Upper lobe of left lung (tissue), 6 donors: Measurements from ENCODE around the gene NUDT5. TPM values are rescaled to one million over a fixed set of nuclear protein-coding genes. Genes with fewer than 3 reads are reported as not detected.
A peak's percentile ranks its signal among the peaks of the same experiment; 100 is the strongest.

Source experiments
- ATAC-seq, 2 donors: fragments of 200-7000 bp; cut with Tn5 transposase; one replicate each; pipeline ENCODE4 v1.9.1; 2022; ENCODE audit warnings: mild to moderate bottlenecking in 2 of 2, moderate library complexity in 2 of 2; ENCODE audit not compliant: low FRiP score in 2 of 2
- DNase-seq, 2 donors: peaks; one replicate each; pipeline ENCODE4 v3.0.0-alpha.2; 2019 to 2020
- H3K27ac ChIP-seq, 4 donors: fragments of 200-600 bp; sonication (generic); one replicate each; pipeline ENCODE4 v1.5.1; 2016 to 2019
- H3K27me3 ChIP-seq, 4 donors: fragments of 200-600 bp; sonication (generic); one replicate each; pipeline ENCODE4 v1.5.1; 2017 to 2019
- H3K36me3 ChIP-seq, 4 donors: fragments of 200-600 bp; sonication (generic); one replicate each; pipeline ENCODE4 v1.5.1; 2016 to 2019
- H3K4me1 ChIP-seq, 4 donors: fragments of 200-600 bp; sonication (generic); one replicate each; pipeline ENCODE4 v1.5.1; 2018 to 2019
- H3K4me3 ChIP-seq, 4 donors: fragments of 200-600 bp; sonication (generic); one replicate each; pipeline ENCODE4 v1.5.1; 2017 to 2019; ENCODE audit warnings: mild to moderate bottlenecking in 2 of 4, moderate library complexity in 1 of 4
- H3K9me3 ChIP-seq, 4 donors: fragments of 200-600 bp; sonication (generic); one replicate each; pipeline ENCODE4 v1.5.1; 2018 to 2019
- EP300 ChIP-seq, 4 donors: sonication (generic); formaldehyde crosslinking; IDR thresholded peaks; one replicate each; pipeline ENCODE4 v1.5.1; 2017; ENCODE audit warnings: antibody characterized with exemption in 4 of 4, control low read depth in 2 of 4
- POLR2A ChIP-seq, 4 donors: fragments of 450-650 bp; IDR thresholded peaks; one replicate each; pipeline ENCODE4 v1.5.1; 2016 to 2017; ENCODE audit warnings: antibody characterized with exemption in 4 of 4, mild to moderate bottlenecking in 2 of 4
- POLR2AphosphoS5 ChIP-seq, 2 donors: sonication (generic); formaldehyde crosslinking; IDR thresholded peaks; one replicate each; pipeline ENCODE4 v1.5.1; 2017; ENCODE audit warnings: antibody characterized with exemption in 2 of 2
- WGBS, 2 donors: methylation state at CpG; one replicate each; pipeline ENCODE4 v1.1.5; 2017 to 2018; 5-methylcytosine and 5-hydroxymethylcytosine counted together
- total RNA-seq, 6 donors: library from RNA; depleted of rRNA in 4 of 6; stranded (reverse); fragments of >200 nt in 4 of 6; gene quantifications; one replicate each; pipeline versions ENCODE4 v1.1.0 to v1.2.1, GENCODE V29; 2016 to 2021
- TF ChIP-seq, protein P1 (sequence below), 6 experiments: fragments of 450-650 bp in 4 of 6; fragments of 200-600 bp in 2 of 6; sonication (generic) in 2 of 6; IDR thresholded peaks; one replicate each; pipeline ENCODE4 v1.5.1; 2016 to 2019; ENCODE audit warnings: antibody characterized with exemption in 6 of 6
- donor health status: DM: no; HTN: no; CAD: no; lungs with moderate emphysema.
- donor health status: DM: no; HTN: yes; CAD: no; lungs with severe emphysema.

The NUDT5 gene
- total RNA-seq, 6 donors from 2014 or later = 13.5 to 50.4 (median 45.4) TPM

DNA sequence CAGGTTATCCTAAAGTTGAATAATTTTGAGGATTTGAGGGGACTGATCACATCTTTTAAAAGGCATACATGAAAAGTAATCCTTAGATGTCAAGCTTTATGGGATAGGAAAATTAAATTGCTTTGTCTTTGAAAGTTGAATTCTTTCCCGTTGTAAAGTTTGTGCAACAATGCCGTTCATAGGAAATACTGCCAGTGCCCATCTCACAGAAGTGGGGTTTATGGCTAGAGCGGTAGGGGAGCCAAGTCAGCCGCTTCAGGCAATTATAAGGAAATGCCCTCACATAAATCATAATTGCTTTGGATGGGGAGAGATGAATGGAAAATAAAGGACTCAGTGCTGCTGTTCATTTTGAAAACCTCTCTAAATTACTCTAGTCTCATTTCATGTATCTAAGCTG lies 18.4 kb upstream of the NUDT5 start:
- Histone ChIP-seq H3K27ac (peak overlapping the region in 1 of 4 donors; percentile 59), H3K9me3 (no peaks in the 10 kb centered on the region), H3K4me1 (peaks cover 0 to 10% (median 5%) of the 10 kb centered on the region in 4 donors), H3K36me3 (peaks cover 5 to 67% (median 38%) of the 10 kb centered on the region in 4 donors), H3K27me3 (no peaks in the 10 kb centered on the region), H3K4me3 (no peak overlapping the region)
- 60 to 81% methylated on average over 4 of the region's 4 CpGs for WGBS, 2 donors
- no peak for ATAC-seq
- DNase-seq = no peak
- TF ChIP-seq EP300 (IDR thresholded peaks at IDR 0.05) (no peak), POLR2AphosphoS5 (IDR thresholded peaks at IDR 0.05) (no peak), POLR2A (IDR thresholded peaks at IDR 0.05) (no peak)
- TF ChIP-seq, protein P1, sequence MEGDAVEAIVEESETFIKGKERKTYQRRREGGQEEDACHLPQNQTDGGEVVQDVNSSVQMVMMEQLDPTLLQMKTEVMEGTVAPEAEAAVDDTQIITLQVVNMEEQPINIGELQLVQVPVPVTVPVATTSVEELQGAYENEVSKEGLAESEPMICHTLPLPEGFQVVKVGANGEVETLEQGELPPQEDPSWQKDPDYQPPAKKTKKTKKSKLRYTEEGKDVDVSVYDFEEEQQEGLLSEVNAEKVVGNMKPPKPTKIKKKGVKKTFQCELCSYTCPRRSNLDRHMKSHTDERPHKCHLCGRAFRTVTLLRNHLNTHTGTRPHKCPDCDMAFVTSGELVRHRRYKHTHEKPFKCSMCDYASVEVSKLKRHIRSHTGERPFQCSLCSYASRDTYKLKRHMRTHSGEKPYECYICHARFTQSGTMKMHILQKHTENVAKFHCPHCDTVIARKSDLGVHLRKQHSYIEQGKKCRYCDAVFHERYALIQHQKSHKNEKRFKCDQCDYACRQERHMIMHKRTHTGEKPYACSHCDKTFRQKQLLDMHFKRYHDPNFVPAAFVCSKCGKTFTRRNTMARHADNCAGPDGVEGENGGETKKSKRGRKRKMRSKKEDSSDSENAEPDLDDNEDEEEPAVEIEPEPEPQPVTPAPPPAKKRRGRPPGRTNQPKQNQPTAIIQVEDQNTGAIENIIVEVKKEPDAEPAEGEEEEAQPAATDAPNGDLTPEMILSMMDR (IDR thresholded peaks at IDR 0.05) = no peak

DNA sequence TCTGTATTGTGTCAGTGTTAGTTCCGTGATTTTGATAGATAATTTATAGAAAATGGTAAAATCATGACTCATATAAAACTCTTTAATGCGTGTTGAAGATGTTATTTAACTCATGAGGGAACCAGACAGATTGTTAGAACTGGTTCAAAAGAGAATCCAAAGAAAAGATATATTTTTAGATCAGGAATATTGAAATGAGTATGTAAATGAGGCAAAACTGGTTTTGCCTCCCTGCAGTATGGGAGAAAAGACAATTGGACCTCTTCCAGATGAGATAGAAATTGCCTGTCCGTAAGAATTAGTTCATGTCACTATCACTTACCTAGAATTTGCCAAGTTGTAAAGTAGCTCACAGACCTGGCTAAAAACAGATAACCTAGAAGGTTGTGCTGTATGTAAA lies 17.9 kb upstream of the NUDT5 start:
- no peak for DNase-seq
- Histone ChIP-seq H3K9me3 (no peaks in the 10 kb centered on the region), H3K27me3 (no peaks in the 10 kb centered on the region), H3K4me1 (peaks cover 0 to 10% (median 5%) of the 10 kb centered on the region in 4 donors), H3K36me3 (peaks cover 5 to 63% (median 37%) of the 10 kb centered on the region in 4 donors), H3K27ac (no peak overlapping the region), H3K4me3 (no peak overlapping the region)
- 78 to 86% methylated on average over 3 of the region's 3 CpGs for WGBS, 2 donors
- TF ChIP-seq EP300 (IDR thresholded peaks at IDR 0.05) = no peak
- no peak for ATAC-seq

GRCh38 chr10:12212454-12212853 lies 16.8 kb upstream of the NUDT5 start:
- TF ChIP-seq, protein P1 (IDR thresholded peaks at IDR 0.05) = no peak
- no peak for TF ChIP-seq POLR2A (IDR thresholded peaks at IDR 0.05)
- no peak for TF ChIP-seq POLR2AphosphoS5 (IDR thresholded peaks at IDR 0.05)
- TF ChIP-seq EP300 (IDR thresholded peaks at IDR 0.05) = no peak
- peaks cover 5 to 59% (median 36%) of the 10 kb centered on the region in 4 donors for H3K36me3 ChIP-seq

DNA sequence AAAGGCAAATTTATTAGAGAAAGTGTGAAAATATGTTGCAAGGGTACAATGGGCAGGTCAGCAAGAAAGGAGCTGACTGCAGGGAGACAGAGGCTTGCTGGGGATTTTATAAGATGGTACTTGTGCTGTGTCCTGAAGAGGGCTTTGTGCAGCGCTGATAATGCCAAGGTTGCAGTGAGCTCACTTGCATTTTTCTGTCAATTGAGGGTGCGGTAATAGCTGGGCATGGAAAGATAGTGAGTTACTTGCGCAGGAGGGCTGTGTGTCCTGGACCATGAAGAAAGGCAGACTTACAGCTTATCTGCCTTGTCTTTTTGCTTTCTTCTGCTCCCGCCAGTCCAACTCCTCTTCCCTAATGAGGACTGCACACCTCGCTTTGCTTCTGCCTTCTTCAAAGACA lies 12.8 kb upstream of the NUDT5 start:
- WGBS, 2 donors = 96 to 97% methylated on average over 5 of the region's 5 CpGs

More at GRCh38 chr10:12212454-12212853, 16.8 kb upstream of the NUDT5 start:
- Histone ChIP-seq H3K4me1 (peaks cover 0 to 10% (median 5%) of the 10 kb centered on the region in 4 donors), H3K9me3 (no peaks in the 10 kb centered on the region), H3K4me3 (no peak overlapping the region), H3K27me3 (no peaks in the 10 kb centered on the region), H3K27ac (no peak overlapping the region)
- DNase-seq (no peak), ATAC-seq (no peak)
- WGBS, 2 donors = 91 to 92% methylated on average over 3 of the region's 3 CpGs

GRCh38 chr10:12207114-12207513 lies 11.4 kb upstream of the NUDT5 start:
- H3K4me3 ChIP-seq = no peak overlapping the region
- DNase-seq (no peak), ATAC-seq (no peak)
- H3K27me3 ChIP-seq = no peaks in the 10 kb centered on the region
- TF ChIP-seq POLR2AphosphoS5 (IDR thresholded peaks at IDR 0.05) (no peak), POLR2A (IDR thresholded peaks at IDR 0.05) (no peak), EP300 (IDR thresholded peaks at IDR 0.05) (no peak)
- TF ChIP-seq, protein P1 (IDR thresholded peaks at IDR 0.05) = no peak
- H3K4me1 ChIP-seq = no peaks in the 10 kb centered on the region
- H3K36me3 ChIP-seq = peaks cover 5 to 63% (median 34%) of the 10 kb centered on the region in 4 donors
- H3K27ac ChIP-seq = no peak overlapping the region
- no peaks in the 10 kb centered on the region for H3K9me3 ChIP-seq
- 88 to 94% methylated on average over 3 of the region's 3 CpGs for WGBS, 2 donors

More for the DNA sequence above, 12.8 kb upstream of the NUDT5 start:
- ATAC-seq = no peak
- Histone ChIP-seq H3K36me3 (peaks cover 5 to 57% (median 32%) of the 10 kb centered on the region in 4 donors), H3K9me3 (no peaks in the 10 kb centered on the region), H3K27ac (no peak overlapping the region), H3K27me3 (no peaks in the 10 kb centered on the region), H3K4me3 (no peak overlapping the region), H3K4me1 (no peaks in the 10 kb centered on the region)
- no peak for TF ChIP-seq POLR2A (IDR thresholded peaks at IDR 0.05)
- no peak for DNase-seq

GRCh38 chr10:12205082-12205481 lies 9.4 kb upstream of the NUDT5 start:
- WGBS, 2 donors = 92 to 93% methylated on average over 3 of the region's 3 CpGs
- TF ChIP-seq, protein P1 (IDR thresholded peaks at IDR 0.05) = no peak
- TF ChIP-seq POLR2AphosphoS5 (IDR thresholded peaks at IDR 0.05) (no peak), POLR2A (IDR thresholded peaks at IDR 0.05) (no peak), EP300 (IDR thresholded peaks at IDR 0.05) (no peak)
- ATAC-seq (no peak), DNase-seq (no peak)
- no peak overlapping the region for H3K4me3 ChIP-seq
- H3K9me3 ChIP-seq = no peaks in the 10 kb centered on the region
- H3K4me1 ChIP-seq = no peaks in the 10 kb centered on the region
- peaks cover 0 to 62% (median 19%) of the 10 kb centered on the region in 4 donors for H3K36me3 ChIP-seq
- H3K27ac ChIP-seq = no peak overlapping the region
- H3K27me3 ChIP-seq = no peaks in the 10 kb centered on the region
